HepG2 (cell line): ENCODE measurements around the gene SELENOV. TPM values are rescaled to one million over a fixed set of nuclear protein-coding genes. Genes with fewer than 3 reads are reported as not detected.

Experiments
- ARID3A ChIP-seq: IDR thresholded peaks from 2 replicates; pipeline ENCODE4 v1.6.1; 2012; ENCODE audit warnings: low read depth, low read length, improper control_type of control experiment
- ARNT ChIP-seq: fragments of 450-650 bp; IDR thresholded peaks from 2 replicates; pipeline ENCODE4 v1.6.1; 2017
- BATF2 ChIP-seq: sonication (generic); formaldehyde crosslinking; IDR thresholded peaks from 2 replicates; pipeline ENCODE4 v1.8.0; 2022; ENCODE audit warnings: mild to moderate bottlenecking, missing genetic modification reagents, moderate library complexity
- CREB3 ChIP-seq: sonication (generic); formaldehyde crosslinking; IDR thresholded peaks from 2 replicates; pipeline ENCODE4 v1.5.0; 2020; ENCODE audit warnings: missing genetic modification reagents
- CTCF ChIP-seq: sonication (generic); formaldehyde crosslinking; IDR thresholded peaks from 2 replicates; pipeline ENCODE4 v1.5.0; 2020; ENCODE audit warnings: mild to moderate bottlenecking, missing genetic modification reagents, moderate library complexity
- DR1 ChIP-seq: sonication (generic); formaldehyde crosslinking; IDR thresholded peaks from 2 replicates; pipeline ENCODE4 v1.8.0; 2021; ENCODE audit warnings: mild to moderate bottlenecking, missing genetic modification reagents, inconsistent platforms
- GMEB1 ChIP-seq: sonication (generic); formaldehyde crosslinking; IDR thresholded peaks from 2 replicates; pipeline ENCODE4 v1.5.1; 2020; ENCODE audit warnings: missing genetic modification reagents, mild to moderate bottlenecking, borderline replicate concordance
- KDM1A ChIP-seq: IDR thresholded peaks from 2 replicates; pipeline ENCODE4 v1.6.1; 2016; ENCODE audit warnings: missing compliant biosample characterization
- KLF6 ChIP-seq: IDR thresholded peaks from 2 replicates; pipeline ENCODE4 v1.8.0; 2016; ENCODE audit warnings: missing biosample characterization, missing genetic modification reagents
- KLF9 ChIP-seq: IDR thresholded peaks from 2 replicates; pipeline ENCODE4 v1.6.1; 2016; ENCODE audit warnings: low read depth
- PATZ1 ChIP-seq: sonication (generic); formaldehyde crosslinking; IDR thresholded peaks from 2 replicates; pipeline ENCODE4 v1.4.0; 2020; ENCODE audit warnings: missing genetic modification reagents
- SMC3 ChIP-seq: IDR thresholded peaks from 2 replicates; pipeline ENCODE4 v1.6.1; 2011; ENCODE audit warnings: low read length, improper control_type of control experiment
- SNAPC2 ChIP-seq: sonication (generic); formaldehyde crosslinking; IDR thresholded peaks from 2 replicates; pipeline ENCODE4 v1.8.1; 2022; ENCODE audit warnings: mild to moderate bottlenecking, missing genetic modification reagents
- ZBTB3 ChIP-seq: sonication (generic); formaldehyde crosslinking; IDR thresholded peaks from 2 replicates; pipeline ENCODE4 v1.4.0; 2020; ENCODE audit warnings: low read depth, mild to moderate bottlenecking, moderate library complexity, missing genetic modification reagents, borderline replicate concordance
- ZNF10 ChIP-seq: sonication (generic); formaldehyde crosslinking; IDR thresholded peaks from 2 replicates; pipeline ENCODE4 v1.4.0; 2020; ENCODE audit warnings: mild to moderate bottlenecking, low read depth, missing genetic modification reagents, borderline replicate concordance
- ZNF414 ChIP-seq: sonication (generic); formaldehyde crosslinking; IDR thresholded peaks from 2 replicates; pipeline ENCODE4 v1.5.0; 2020; ENCODE audit warnings: missing genetic modification reagents
- ZNF598 ChIP-seq: sonication (generic); formaldehyde crosslinking; IDR thresholded peaks from 2 replicates; pipeline ENCODE4 v1.5.1; 2020; ENCODE audit warnings: mild to moderate bottlenecking, missing genetic modification reagents, borderline replicate concordance
- polyA plus RNA-seq, 8 experiments: library from polyadenylated mRNA; depleted of rRNA in 3 of 8; stranded (reverse) in 7 of 8; unstranded in 1 of 8; fragments of >200 nt; fragmentation: Illumina TruSeq in 4 of 8; extraction: Trizol in 4 of 8; gene quantifications; 2 replicates each; pipeline versions ENCODE4 v1.2.1 to v1.2.3, GENCODE V29; 2011 to 2016; ENCODE audit warnings: low read depth in 4 of 8, missing spikeins in 1 of 8, mixed read lengths in 1 of 8; ENCODE audit not compliant: insufficient read depth in 1 of 8
- total RNA-seq, 5 experiments: library from RNA; depleted of rRNA; stranded (reverse); fragments of >200 nt; fragmentation: Illumina TruSeq; extraction: Trizol; gene quantifications; 2 replicates each; pipeline ENCODE4 v1.2.3, GENCODE V29; 2016; ENCODE audit warnings: low read depth in 1 of 5

The SELENOV gene
- total and polyA plus RNA-seq, 2 of the 13 experiments (the other 11 are each of a cell fraction or from before 2014, with no cell fraction given), result not detected

- TF ChIP-seq CREB3 (CRISPR knock-in tag) (peak; percentile 100), ZNF598 (CRISPR knock-in tag) (peak; percentile 94), DR1 (CRISPR knock-in tag) (peak; percentile 82; the same call in 1 of the 2 replicates), SNAPC2 (CRISPR knock-in tag) (peak; percentile 97; the same call in 1 of the 2 replicates), KLF9 (CRISPR knock-in tag) (0 out of 2 replicates have a peak, but pooled peaks have one; percentile 42), ZBTB3 (no peak), GMEB1 (CRISPR knock-in tag) (peak; percentile 28), KLF6 (CRISPR knock-in tag) (peak; percentile 97), KDM1A (CRISPR knock-in tag) (no peak), CTCF (CRISPR knock-in tag) (peak; percentile 79), ARID3A (no peak), PATZ1 (CRISPR knock-in tag) (no peak), BATF2 (CRISPR knock-in tag) (peak; percentile 99), ZNF10 (CRISPR knock-in tag) (no peak), ZNF414 (no peak), SMC3 (no peak; the same call in 1 of the 2 replicates), ARNT (no peak)
These were observed 12.1 kb upstream of the SELENOV start (continued) for GRCh38 chr19:39502640-39503417.
